CD4-positive, alpha-beta T cell (primary cell): ENCODE data around the gene MYH7. TPM values are rescaled to one million over a fixed set of nuclear protein-coding genes. Genes with fewer than 3 reads are reported as not detected.
"Not testable (repeated sequence)": the region's sequence is repeated elsewhere in the genome, so short reads cannot be mapped to it uniquely, and the experiment has no call there.

ENCODE experiments used
- ATAC-seq: fragments of 200-7000 bp; cut with Tn5 transposase; one replicate; pipeline ENCODE4 v1.10.0; 2022; ENCODE audit warnings: mild to moderate bottlenecking; ENCODE audit not compliant: poor library complexity
- CTCF ChIA-PET: fragments of 350-600 bp; sonication (Branson Sonifier 250); formaldehyde crosslinking; loops from one replicate; lab custom pipeline; 2021; ENCODE audit warnings: antibody characterized with exemption, inconsistent platforms; lab: Charles Lee
- POLR2A ChIA-PET: fragments of 350-600 bp; sonication (Branson Sonifier 250); formaldehyde crosslinking; loops from one replicate; lab custom pipeline; 2021; ENCODE audit warnings: antibody characterized with exemption, inconsistent platforms; lab: Charles Lee
- DNase-seq, 14 experiments: peaks; one replicate each; pipeline ENCODE4 v3.0.0-alpha.2; 2013 to 2020; ENCODE audit warnings: mixed read lengths in 2 of 14
- H3K27ac ChIP-seq, 2 donors: one replicate each; pipeline versions ENCODE4 v1.5.1 to v1.7.0; 2013; ENCODE audit warnings: low read length in 2 of 2, low read depth in 1 of 2, mild to moderate bottlenecking in 1 of 2
- H3K27me3 ChIP-seq, 2 experiments: 1 replicate in 1 of 2; 2 replicates in 1 of 2; pipeline versions ENCODE4 v1.6.1 to v1.7.0; 2013; ENCODE audit warnings: low read length in 2 of 2, control low read depth in 1 of 2, mild to moderate bottlenecking in 1 of 2, moderate library complexity in 1 of 2; ENCODE audit not compliant: insufficient read depth in 2 of 2, control insufficient read depth in 1 of 2
- H3K36me3 ChIP-seq: one replicate; pipeline ENCODE4 v1.6.1; 2013; ENCODE audit warnings: low read length, control low read depth; ENCODE audit not compliant: insufficient read depth
- H3K4me1 ChIP-seq: one replicate; pipeline ENCODE4 v1.6.1; 2013; ENCODE audit warnings: low read length, control low read depth; ENCODE audit not compliant: insufficient read depth
- H3K4me3 ChIP-seq: one replicate; pipeline ENCODE4 v1.5.1; 2013; ENCODE audit warnings: mild to moderate bottlenecking, low read length, moderate library complexity
- H3K9me3 ChIP-seq, 2 experiments: 1 replicate in 1 of 2; 2 replicates in 1 of 2; pipeline versions ENCODE4 v1.6.1 to v1.7.0; 2013; ENCODE audit warnings: low read length in 2 of 2, mild to moderate bottlenecking in 2 of 2, control low read depth in 1 of 2, moderate library complexity in 1 of 2; ENCODE audit not compliant: control insufficient read depth in 1 of 2, insufficient read depth in 1 of 2
- H3K27ac Mint-ChIP-seq: one replicate; pipeline ENCODE4 v1.8.0; 2020; ENCODE audit warnings: mixed read lengths
- H3K27me3 Mint-ChIP-seq: one replicate; pipeline ENCODE4 v1.8.0; 2021; ENCODE audit warnings: mixed read lengths
- H3K36me3 Mint-ChIP-seq: one replicate; pipeline ENCODE4 v1.8.0; 2021; ENCODE audit warnings: low read depth, mixed read lengths
- H3K4me1 Mint-ChIP-seq: one replicate; pipeline ENCODE4 v1.8.0; 2021; ENCODE audit warnings: low read depth, mixed read lengths
- H3K4me3 Mint-ChIP-seq: one replicate; pipeline ENCODE4 v1.8.0; 2020; ENCODE audit warnings: mild to moderate bottlenecking, mixed read lengths
- H3K9me3 Mint-ChIP-seq: one replicate; pipeline ENCODE4 v1.8.0; 2020; ENCODE audit warnings: mixed read lengths
- intact Hi-C, 2 experiments: fragments of 100-400 bp; cut with DNase I in 1 of 2; cut with micrococcal nuclease in 1 of 2; formaldehyde crosslinking; loops; one replicate each; pipeline versions ENCODE4 v1.15.1 to v1.9.0; 2023 to 2025; cut with DNase I, micrococcal nuclease
- total RNA-seq, 174 experiments: library from RNA in 2 of 174; stranded (reverse) in 2 of 174; gene quantifications; one replicate each; pipeline ENCODE4 v1.2.3 and lab custom pipeline; 2021 to 2026
- TF ChIP-seq, protein P1 (sequence below): fragments of 200-600 bp; IDR thresholded peaks from one replicate; pipeline ENCODE4 v1.8.0; 2022; ENCODE audit warnings: antibody characterized with exemption, mild to moderate bottlenecking

Gene MYH7
- total RNA-seq, 2 experiments from 2014 or later: not detected

DNA sequence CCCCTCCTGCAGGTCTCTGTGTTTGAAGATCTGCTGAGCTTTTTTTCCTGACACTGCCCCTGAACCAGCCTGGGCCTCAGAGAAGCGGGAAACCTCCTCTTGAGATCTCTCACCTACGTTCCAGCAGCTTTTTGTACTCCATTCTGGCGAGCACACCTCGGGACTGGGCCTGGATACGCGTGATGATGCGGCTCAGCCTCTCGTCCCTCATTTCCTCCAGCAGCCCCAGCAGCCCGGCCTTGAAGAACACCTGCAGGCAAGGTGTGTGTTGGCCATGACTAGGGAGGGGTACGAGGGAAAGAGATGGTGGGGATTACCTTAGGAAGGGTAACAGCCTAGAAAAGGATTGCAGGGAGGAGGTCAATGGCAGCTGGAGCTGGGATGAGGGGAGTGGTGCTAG is 10.3 kb downstream of the MYH7 start:
- H3K9me3 Mint-ChIP-seq: no peaks in the 10 kb centered on the region

DNA sequence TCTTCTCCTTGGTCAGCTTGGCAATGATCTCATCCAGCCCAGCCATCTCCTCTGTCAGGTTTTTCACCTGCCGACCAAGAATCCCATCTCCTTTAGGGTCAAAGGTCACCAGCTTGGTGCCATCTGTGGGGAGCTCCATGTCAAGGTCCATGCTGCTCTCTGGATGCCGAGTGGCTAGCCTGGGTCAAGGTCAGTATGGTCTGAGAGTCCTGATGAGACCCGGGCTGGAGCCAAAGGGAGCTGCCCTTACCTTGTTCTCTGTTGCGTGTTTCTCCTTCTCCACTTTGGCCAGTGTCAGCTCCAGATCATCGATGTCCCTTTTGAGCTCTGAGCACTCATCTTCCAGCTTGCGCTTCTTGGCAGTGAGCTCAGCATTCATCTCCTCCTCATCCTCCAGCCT is 11.8 kb downstream of the MYH7 start:
- POLR2A ChIA-PET: no interaction called here

More for the DNA sequence above, 10.3 kb downstream of the MYH7 start:
- intact Hi-C loops: no loop called here
- no peak for ATAC-seq
- H3K27me3 Mint-ChIP-seq: peaks cover 11% of the 10 kb centered on the region
- no peak overlapping the region for H3K4me3 Mint-ChIP-seq
- no peak for DNase-seq
- H3K27ac ChIP-seq: no peak overlapping the region
- no peak overlapping the region for H3K4me3 ChIP-seq
- no peaks in the 10 kb centered on the region for H3K9me3 ChIP-seq
- POLR2A ChIA-PET: no interaction called here
- no peak overlapping the region for H3K27ac Mint-ChIP-seq
- CTCF ChIA-PET: no interaction called here
- no peaks in the 10 kb centered on the region for H3K36me3 Mint-ChIP-seq
- H3K27me3 ChIP-seq: peaks cover 0 to 3% of the 10 kb centered on the region in 2 experiments
- no peaks in the 10 kb centered on the region for H3K4me1 Mint-ChIP-seq
- H3K4me1 ChIP-seq: no peaks in the 10 kb centered on the region
- no peaks in the 10 kb centered on the region for H3K36me3 ChIP-seq
- TF ChIP-seq, protein P1, sequence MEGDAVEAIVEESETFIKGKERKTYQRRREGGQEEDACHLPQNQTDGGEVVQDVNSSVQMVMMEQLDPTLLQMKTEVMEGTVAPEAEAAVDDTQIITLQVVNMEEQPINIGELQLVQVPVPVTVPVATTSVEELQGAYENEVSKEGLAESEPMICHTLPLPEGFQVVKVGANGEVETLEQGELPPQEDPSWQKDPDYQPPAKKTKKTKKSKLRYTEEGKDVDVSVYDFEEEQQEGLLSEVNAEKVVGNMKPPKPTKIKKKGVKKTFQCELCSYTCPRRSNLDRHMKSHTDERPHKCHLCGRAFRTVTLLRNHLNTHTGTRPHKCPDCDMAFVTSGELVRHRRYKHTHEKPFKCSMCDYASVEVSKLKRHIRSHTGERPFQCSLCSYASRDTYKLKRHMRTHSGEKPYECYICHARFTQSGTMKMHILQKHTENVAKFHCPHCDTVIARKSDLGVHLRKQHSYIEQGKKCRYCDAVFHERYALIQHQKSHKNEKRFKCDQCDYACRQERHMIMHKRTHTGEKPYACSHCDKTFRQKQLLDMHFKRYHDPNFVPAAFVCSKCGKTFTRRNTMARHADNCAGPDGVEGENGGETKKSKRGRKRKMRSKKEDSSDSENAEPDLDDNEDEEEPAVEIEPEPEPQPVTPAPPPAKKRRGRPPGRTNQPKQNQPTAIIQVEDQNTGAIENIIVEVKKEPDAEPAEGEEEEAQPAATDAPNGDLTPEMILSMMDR: no peak

DNA sequence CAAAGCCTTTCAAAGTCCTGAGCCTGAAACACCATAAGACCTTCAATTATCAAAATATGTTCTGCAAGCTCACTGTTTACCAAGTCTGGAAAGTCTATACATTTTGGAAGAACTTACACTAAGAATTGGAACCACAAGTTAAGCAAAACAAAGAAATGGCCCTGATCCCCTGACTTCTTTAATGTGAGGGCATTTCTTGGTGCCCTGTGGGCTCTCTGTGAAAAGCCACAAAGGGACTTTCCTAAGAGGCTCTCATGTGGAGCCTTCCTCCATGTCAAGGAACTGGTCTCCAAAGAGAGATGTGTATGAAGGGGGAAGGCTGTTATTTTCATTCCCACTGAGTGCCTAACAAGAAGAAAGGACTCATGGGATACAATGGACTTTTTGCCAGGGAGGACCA is 13.9 kb downstream of the MYH7 start:
- Mint-ChIP-seq H3K4me3 (no peak overlapping the region), H3K36me3 (no peaks in the 10 kb centered on the region), H3K27ac (no peak overlapping the region), H3K4me1 (no peaks in the 10 kb centered on the region), H3K9me3 (no peaks in the 10 kb centered on the region), H3K27me3 (peaks cover 3% of the 10 kb centered on the region)
- H3K4me3 ChIP-seq: no peak overlapping the region
- no peak for ATAC-seq
- H3K4me1 ChIP-seq: no peaks in the 10 kb centered on the region
- intact Hi-C loops: no loop called here
- no peaks in the 10 kb centered on the region for H3K36me3 ChIP-seq
- POLR2A ChIA-PET: no interaction called here
- DNase-seq: no peak
- H3K9me3 ChIP-seq: peaks cover 0 to 4% of the 10 kb centered on the region in 2 experiments
- H3K27me3 ChIP-seq: no peaks in the 10 kb centered on the region
- H3K27ac ChIP-seq: no peak overlapping the region
- TF ChIP-seq, protein P1: no peak
- CTCF ChIA-PET: no interaction called here

More for the DNA sequence above, 11.8 kb downstream of the MYH7 start:
- CTCF ChIA-PET: no interaction called here
- DNase-seq (no peak), ATAC-seq (no peak)
- H3K4me3 Mint-ChIP-seq: no peak overlapping the region
- Histone ChIP-seq H3K4me1 (no peaks in the 10 kb centered on the region), H3K27me3 (peaks cover 0 to 3% of the 10 kb centered on the region in 2 experiments), H3K4me3 (no peak overlapping the region), H3K27ac (no peak overlapping the region), H3K9me3 (no peaks in the 10 kb centered on the region), H3K36me3 (no peaks in the 10 kb centered on the region)
- no peak overlapping the region for H3K27ac Mint-ChIP-seq
- TF ChIP-seq, protein P1: no peak
- H3K9me3 Mint-ChIP-seq: no peaks in the 10 kb centered on the region
- intact Hi-C loops: no loop called here
- no peaks in the 10 kb centered on the region for H3K4me1 Mint-ChIP-seq
- no peaks in the 10 kb centered on the region for H3K36me3 Mint-ChIP-seq
- peaks cover 4% of the 10 kb centered on the region for H3K27me3 Mint-ChIP-seq

DNA sequence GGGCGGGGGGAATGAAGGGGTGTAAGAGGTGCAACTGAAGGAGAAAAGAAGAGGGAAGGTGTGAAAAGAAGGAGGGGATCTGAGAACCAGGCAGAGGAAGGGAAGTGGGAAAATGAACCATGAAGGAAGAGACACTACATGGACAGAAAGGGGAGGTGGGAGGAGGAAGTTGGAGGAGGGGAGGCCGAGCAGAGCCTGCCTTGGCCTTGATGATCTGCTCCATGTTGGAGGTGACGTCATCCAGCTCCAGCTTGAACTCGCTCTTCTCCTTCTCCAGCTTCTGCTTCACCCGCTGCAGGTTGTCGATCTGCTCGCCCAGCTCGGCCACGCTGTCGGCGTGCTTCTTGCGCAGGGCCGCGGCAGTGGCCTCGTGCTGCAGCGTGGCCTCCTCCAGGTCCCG is 15.8 kb downstream of the MYH7 start:
- H3K9me3 ChIP-seq, H3K4me3 Mint-ChIP-seq, H3K27me3 Mint-ChIP-seq, ATAC-seq, intact Hi-C loops, H3K4me1 ChIP-seq, H3K4me1 Mint-ChIP-seq, H3K27me3 ChIP-seq, H3K36me3 ChIP-seq, H3K36me3 Mint-ChIP-seq, H3K9me3 Mint-ChIP-seq, DNase-seq, H3K27ac ChIP-seq, H3K27ac Mint-ChIP-seq, CTCF ChIA-PET, H3K4me3 ChIP-seq, POLR2A ChIA-PET: not testable (repeated sequence)
